GM21447 (cell line): Measurements from ENCODE around the gene SYNPO.

Experiments
- ATAC-seq: cut with Tn5 transposase; IDR thresholded peaks from one replicate; pipeline ENCODE4 v1.9.1; 2021; ENCODE audit not compliant: unreplicated experiment

The SYNPO gene

DNA sequence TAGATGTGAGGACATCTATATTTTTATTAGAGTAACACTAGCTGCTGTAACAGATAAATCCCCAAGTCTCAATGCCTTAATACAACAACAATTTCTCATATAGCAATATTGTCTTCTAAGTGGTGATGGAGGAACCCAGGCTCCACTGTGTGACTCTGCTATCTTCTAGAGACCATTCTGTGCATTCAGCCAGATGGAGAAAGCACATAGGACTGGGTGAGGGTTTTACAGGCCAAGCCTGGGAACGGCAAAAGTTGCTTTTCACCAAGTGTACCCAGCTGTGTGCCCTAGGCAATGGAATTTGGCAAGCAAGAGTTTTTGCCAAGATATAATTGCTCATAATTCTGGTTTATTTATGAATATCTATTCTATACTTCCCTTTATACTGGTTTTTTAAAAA, 48.7 kb downstream of the SYNPO start:
- ATAC-seq = no peak

- no peak for ATAC-seq
These were observed 50.3 kb downstream of the SYNPO start for GRCh38 chr5:150690760-150691159.

- ATAC-seq = no peak
These were observed 51.8 kb downstream of the SYNPO start for GRCh38 chr5:150692276-150692675.

- ATAC-seq = no peak
These were observed 54.2 kb downstream of the SYNPO start for GRCh38 chr5:150694612-150695011.

- peak; percentile 6 for ATAC-seq
These were observed 59.8 kb downstream of the SYNPO start for GRCh38 chr5:150700246-150700593.

GRCh38 chr5:150700594-150701377, 60.3 kb downstream of the SYNPO start, which contains the start of gene RBM22:
Gene RBM22, minus strand, starts transcription at chr5:150701062. Its CDS starts 77 bp downstream, at chr5:150700985.
- ATAC-seq = peak; percentile 97

DNA sequence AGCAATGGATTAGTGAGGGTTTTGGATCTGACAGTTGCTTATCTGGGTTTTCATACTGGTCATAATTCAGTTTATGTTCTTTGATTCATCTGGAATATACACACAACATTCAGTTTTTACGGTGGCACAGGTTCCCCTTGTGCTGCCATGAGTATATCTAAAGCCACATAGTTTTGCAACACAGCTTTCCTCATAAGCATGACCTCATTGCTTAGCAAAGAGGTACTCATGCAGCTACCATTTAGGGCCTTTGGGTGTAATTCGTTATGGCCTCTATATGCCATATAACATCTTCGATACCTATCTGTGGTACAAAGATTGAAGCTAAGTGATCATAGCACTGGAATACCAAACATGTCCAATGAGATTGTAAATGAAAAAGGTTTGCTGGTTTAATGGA, 63.3 kb downstream of the SYNPO start:
- ATAC-seq = no peak

DNA sequence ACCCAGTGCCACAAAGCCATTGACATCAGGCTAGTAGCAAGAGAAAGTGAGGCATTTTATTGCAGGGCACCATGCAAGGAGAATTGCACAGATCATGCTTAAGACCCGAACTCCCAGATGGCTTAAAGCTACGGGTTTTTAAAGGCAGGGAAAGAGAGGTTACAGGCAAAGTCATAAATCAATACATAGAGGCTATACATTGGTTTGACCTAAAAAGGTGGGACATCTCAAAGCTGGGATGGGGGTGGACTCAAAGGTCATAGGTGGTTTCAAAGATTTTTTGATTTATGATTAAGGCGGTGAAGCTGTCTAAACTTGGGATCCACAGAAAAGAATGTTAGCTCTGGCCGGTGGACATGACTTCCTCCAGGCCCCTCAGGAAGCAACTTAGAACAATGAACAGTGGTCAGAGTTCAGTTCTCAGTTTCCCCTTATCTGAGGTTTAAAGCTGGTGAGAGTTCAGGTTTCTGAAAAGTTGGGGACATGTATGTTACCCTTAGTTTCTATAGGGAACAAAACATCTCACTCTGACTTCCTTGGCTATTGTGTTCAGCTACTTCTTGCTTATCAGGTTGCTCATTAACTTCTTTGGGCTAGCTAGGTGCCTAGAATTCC, 66.4 kb downstream of the SYNPO start:
- no peak for ATAC-seq
